Activated effector memory CD4-positive, alpha-beta T cell treated with anti-CD3 and anti-CD28 coated beads, Interleukin-2, amount 50 U/mL, for 16 hours (primary cell): ENCODE results near the gene ATP2B1.

Experiments
- DNase-seq: peaks from one replicate; pipeline ENCODE4 v3.0.0-alpha.2; 2020

Gene ATP2B1

GRCh38 chr12:89690925-89691324 lies 17.7 kb downstream of the ATP2B1 start:
- DNase-seq, result no peak

GRCh38 chr12:89689306-89689705 lies 19.3 kb downstream of the ATP2B1 start:
- DNase-seq, result no peak

- DNase-seq, result no peak
Observed at GRCh38 chr12:89686311-89686710, 22.3 kb downstream of the ATP2B1 start.

GRCh38 chr12:89685363-89685972 lies 23.2 kb downstream of the ATP2B1 start:
- no peak for DNase-seq

- DNase-seq, result no peak
Observed at GRCh38 chr12:89684136-89684535, 24.5 kb downstream of the ATP2B1 start.

- DNase-seq, result no peak
Observed at GRCh38 chr12:89682284-89682683, 26.4 kb downstream of the ATP2B1 start.

GRCh38 chr12:89680409-89680808 lies 28.2 kb downstream of the ATP2B1 start:
- DNase-seq, result no peak

- no peak for DNase-seq
Observed at GRCh38 chr12:89679631-89680030, 29.0 kb downstream of the ATP2B1 start.

GRCh38 chr12:89678225-89678624 lies 30.4 kb downstream of the ATP2B1 start:
- no peak for DNase-seq

- no peak for DNase-seq
Observed at GRCh38 chr12:89676930-89677329, 31.7 kb downstream of the ATP2B1 start.

- no peak for DNase-seq
Observed at GRCh38 chr12:89674326-89674942, 34.2 kb downstream of the ATP2B1 start.

GRCh38 chr12:89673603-89674002 lies 35.0 kb downstream of the ATP2B1 start:
- no peak for DNase-seq

GRCh38 chr12:89672589-89672979 lies 36.1 kb downstream of the ATP2B1 start:
- DNase-seq, result no peak

GRCh38 chr12:89671469-89671868 lies 37.2 kb downstream of the ATP2B1 start:
- DNase-seq, result no peak

- DNase-seq, result no peak
Observed at GRCh38 chr12:89669197-89669596, 39.4 kb downstream of the ATP2B1 start.

GRCh38 chr12:89665556-89665955 lies 43.1 kb downstream of the ATP2B1 start:
- DNase-seq, result no peak

GRCh38 chr12:89664441-89664840 lies 44.2 kb downstream of the ATP2B1 start:
- DNase-seq, result no peak

GRCh38 chr12:89663577-89664357 lies 44.9 kb downstream of the ATP2B1 start:
- DNase-seq, result no peak

- no peak for DNase-seq
Observed at GRCh38 chr12:89662623-89663022, 46.0 kb downstream of the ATP2B1 start.

- DNase-seq, result no peak
Observed at GRCh38 chr12:89661706-89662330, 46.8 kb downstream of the ATP2B1 start.

GRCh38 chr12:89657739-89658138 lies 50.9 kb downstream of the ATP2B1 start:
- DNase-seq, result no peak

- no peak for DNase-seq
Observed at GRCh38 chr12:89657066-89657465, 51.6 kb downstream of the ATP2B1 start.

- no peak for DNase-seq
Observed at GRCh38 chr12:89655841-89656240, 52.8 kb downstream of the ATP2B1 start.

- no peak for DNase-seq
Observed at GRCh38 chr12:89651192-89651591, 57.4 kb downstream of the ATP2B1 start.
